NOMO-1 (cell line): Measurements from ENCODE around the gene KIAA1549.
"Not testable (repeated sequence)": the region's sequence is repeated elsewhere in the genome, so short reads cannot be mapped to it uniquely, and the experiment has no call there.

Experiments used
- DNase-seq, 2 experiments: peaks; one replicate each; lab custom pipeline; 2025; ENCODE audit not compliant: unreplicated experiment in 2 of 2; lab: John Stamatoyannopoulos, UW

KIAA1549 gene

DNA sequence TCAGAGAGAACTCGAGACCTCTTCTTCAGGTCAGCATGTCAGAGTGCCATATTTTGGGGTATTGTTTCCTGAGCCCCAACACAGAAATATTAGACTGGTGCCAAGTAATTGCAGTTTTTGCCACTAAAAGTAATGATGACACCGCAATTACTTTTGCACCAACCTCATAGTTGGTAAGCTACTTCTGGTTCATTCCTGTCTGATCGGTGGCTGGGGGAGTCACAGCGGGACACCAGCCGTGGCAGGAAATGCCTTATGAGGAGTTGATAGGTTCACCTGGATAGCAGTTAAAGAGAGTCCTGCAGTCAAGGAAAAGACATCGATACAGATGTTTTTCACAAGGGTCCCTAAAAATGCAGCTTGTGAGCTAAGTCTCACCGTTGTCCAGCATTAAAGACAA, 159.3 kb downstream of the KIAA1549 start:
- no peak for DNase-seq

DNA sequence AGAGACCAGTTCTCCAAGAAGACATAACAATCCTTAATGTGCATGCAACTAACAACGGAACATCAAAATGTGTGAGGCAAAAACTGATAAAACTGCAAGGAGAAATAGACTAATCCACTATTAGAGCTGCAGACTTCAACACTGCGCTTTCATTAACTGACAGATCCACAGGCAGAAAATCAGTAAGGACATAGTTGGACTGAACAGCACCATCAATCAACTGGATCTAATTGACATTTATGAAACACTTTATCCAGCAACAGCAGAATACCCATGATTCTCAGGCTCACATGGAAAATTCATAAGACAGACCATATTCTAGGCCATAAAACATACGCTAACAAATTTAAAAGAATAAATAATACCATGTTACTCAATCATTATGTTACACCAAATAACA, 161.6 kb downstream of the KIAA1549 start:
- DNase-seq: no peak

DNA sequence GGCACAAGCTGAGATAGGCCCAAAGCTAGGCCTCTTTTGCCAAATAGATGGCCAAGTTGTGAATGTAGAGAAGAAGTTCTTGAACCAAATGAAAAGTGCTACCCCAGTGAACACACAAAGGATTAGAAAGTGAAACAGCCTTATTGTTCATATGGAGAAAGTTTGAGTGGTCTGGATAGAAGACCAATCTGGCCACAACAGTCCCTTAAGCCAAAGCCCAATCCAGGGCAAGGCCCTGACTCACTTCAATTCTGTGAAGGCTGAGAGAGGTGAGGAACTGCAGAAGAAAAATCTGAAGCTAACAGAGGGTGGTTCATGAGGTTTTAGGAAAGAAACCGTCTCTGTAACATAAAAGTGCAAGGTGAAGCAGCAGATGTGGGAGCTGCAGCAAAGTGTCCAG, 164.5 kb downstream of the KIAA1549 start:
- DNase-seq: no peak

DNA sequence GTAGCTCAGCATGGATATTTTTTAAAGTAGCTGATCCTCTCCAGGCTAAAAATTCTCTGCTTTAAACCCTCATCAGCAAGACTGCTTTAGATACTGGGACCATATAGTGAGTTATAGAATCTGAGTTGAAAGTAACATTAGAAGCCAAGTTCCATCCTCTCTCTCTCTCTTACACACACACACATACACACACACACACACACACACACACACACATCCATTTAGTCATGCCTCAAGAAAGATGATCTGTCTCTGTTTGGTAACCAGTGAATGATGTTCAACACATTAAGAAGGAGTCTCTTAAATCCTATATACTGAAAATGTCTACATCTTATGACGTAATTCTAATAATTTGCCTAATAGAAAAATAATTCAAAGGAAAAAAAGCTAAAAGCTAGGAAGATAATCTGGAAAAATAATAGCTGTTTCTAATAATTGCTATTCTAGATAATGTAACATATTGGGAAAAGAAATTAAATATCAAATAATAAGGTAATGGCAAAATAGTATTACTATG, 166.3 kb downstream of the KIAA1549 start:
- DNase-seq: no peak

- no peak for DNase-seq
These were observed 167.2 kb downstream of the KIAA1549 start for GRCh38 chr7:138813945-138814344.

DNA sequence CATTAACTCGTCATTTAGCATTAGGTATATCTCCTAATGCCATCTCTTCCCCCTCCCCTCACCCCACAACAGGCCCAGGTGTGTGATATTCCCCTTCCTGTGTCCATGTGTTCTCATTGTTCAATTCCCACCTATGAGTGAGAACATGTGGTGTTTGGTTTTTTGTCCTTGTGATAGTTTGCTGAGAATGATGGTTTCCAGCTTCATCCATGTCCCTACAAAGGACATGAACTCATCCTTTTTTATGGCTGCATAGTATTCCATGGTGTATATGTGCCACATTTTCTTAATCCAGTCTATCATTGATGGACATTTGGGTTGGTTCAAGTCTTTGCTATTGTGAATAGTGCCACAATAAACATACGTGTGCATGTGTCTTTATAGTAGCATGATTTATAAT, 169.9 kb downstream of the KIAA1549 start:
- not testable (repeated sequence) for DNase-seq

GRCh38 chr7:138809346-138809745, 171.8 kb downstream of the KIAA1549 start:
- no peak for DNase-seq

DNA sequence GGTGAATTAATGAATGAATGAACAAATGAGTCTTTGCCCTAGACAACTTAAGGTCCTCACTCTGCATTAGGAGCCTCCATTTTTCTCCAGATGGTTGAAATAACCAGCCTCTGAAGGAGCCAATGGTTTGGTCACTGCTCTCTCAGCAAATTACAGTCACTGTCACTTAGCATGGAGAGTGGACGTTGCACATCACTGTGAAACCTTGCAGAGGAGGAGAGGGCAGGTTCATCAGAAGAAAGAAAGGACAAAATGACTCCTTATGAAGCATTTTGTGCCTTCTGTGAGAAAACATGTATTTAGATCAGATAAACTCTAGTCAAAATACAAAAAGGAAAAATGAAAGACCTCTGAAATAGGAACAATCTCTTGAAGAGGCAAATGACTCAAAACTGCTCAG, 176.6 kb downstream of the KIAA1549 start:
- no peak for DNase-seq

- DNase-seq: no peak
These were observed 178.5 kb downstream of the KIAA1549 start for GRCh38 chr7:138802706-138803105.

- no peak for DNase-seq
These were observed 179.9 kb downstream of the KIAA1549 start for GRCh38 chr7:138801256-138801655.

DNA sequence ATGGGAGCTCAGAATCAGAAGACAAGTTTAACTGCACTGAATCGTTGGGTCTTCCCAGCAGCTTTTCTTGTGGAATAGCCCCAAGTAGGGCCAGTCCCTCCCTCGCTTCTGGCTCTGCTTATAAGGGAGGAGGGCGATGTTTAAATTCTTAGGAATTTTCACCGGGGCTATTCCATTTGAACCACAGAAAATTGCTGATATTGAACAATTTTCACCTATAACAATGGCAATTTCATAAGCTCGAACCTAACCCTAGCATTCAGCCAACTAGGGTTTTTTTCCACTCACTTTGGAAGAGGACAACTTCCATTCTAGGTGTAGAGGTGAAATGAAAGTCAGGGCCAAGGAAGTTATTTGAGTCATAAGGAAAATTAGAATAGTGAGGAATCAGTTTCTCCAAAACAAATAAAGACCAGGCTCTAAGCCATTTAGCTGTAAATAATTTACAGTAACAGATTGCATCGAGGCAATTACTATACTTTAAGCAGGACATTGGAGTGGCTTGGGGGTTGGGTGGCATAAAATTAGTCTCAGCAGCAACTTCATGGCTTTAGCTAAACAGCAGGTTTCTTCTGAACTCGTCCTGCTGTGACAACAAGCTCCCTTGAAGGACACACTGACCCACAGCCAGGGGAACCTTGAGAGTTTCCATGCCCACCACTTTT, 181.7 kb downstream of the KIAA1549 start:
- DNase-seq: no peak

- no peak for DNase-seq
These were observed 182.4 kb downstream of the KIAA1549 start for GRCh38 chr7:138798836-138799235.

DNA sequence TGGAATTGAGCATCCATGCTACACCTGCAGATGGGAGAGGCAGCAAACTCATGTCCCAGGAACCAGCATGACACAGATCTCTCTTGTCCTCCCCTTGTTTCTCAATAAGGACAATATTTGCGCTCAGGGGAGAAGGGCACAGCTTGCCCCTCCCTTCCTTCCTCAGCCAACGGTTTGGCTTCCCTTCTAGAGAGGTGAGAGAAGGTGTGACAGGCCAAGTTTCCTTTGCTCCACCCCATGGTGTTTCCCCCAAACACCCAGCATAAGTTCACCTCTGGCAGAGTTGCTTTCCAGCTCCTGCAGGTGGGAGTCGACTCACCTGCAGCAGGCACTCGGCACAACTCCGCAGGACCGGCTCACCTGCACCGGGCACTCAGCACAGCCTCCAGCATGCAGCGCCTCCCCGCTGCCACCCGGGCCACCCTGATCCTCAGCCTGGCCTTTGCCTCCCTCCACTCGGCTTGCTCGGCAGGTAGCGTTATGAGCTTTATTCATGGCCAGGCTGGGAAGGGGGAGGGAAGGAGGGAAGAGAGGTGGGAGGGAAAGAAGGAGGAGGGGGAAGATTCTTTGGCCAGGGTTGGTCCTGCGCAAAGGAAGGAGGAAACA, 183.4 kb downstream of the KIAA1549 start, which contains the start of the genes ATP6V0A4 and TMEM213:
ATP6V0A4 (minus strand) TSS at position 482 of the 606 bp plus-strand sequence. CDS start 26,949 bp downstream, outside the sequence.
TMEM213 (plus strand) TSS at position 280 of the 606 bp plus-strand sequence; CDS start at position 391, 111 bp downstream.
- no peak for DNase-seq

DNA sequence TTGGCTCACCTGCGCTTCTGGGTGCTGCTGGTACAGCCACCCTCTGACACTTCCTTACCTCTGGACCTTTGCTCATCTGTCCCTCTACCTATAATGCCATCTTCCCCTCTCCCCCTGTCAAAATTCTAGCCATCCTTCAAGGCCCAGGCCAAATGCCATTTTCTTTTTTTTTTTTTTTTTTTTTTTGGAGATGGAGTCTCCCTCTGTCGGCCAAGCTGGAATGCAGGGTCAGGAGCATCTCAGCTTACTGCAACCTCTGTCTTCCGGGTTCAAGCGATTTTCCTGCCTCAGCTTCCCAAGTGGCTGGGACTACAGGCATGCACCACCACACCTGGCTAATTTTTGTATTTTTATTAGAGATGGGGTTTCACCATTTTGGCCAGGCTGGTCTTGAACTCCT, 184.1 kb downstream of the KIAA1549 start:
- not testable (repeated sequence) for DNase-seq

DNA sequence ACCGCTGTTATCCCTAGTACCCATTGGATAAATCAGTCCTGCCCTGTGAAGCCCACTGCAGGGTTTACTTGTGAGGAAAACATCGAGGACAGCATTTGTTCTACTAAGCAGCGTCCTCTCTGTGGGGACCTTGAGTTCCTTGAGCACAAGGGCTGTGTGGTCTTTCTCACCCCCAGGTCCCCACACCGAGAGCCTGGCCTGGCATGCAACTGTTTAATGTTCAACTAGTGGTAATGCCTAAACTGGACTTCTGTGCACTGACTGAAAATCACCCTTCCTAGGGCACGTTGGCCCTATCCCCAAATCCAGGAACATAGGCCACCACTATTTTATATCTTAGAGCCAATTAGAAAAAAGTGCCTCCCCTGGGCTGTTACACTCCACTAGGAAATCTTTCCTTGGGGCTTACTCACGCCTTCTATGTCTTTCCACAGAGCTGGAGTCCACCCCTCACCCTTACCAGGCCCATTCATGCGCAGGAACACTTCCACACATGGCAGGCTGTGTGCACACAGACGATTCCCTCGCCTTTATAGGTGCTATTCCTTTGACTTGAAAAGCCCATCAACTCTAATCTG, 185.1 kb downstream of the KIAA1549 start:
- DNase-seq: no peak

DNA sequence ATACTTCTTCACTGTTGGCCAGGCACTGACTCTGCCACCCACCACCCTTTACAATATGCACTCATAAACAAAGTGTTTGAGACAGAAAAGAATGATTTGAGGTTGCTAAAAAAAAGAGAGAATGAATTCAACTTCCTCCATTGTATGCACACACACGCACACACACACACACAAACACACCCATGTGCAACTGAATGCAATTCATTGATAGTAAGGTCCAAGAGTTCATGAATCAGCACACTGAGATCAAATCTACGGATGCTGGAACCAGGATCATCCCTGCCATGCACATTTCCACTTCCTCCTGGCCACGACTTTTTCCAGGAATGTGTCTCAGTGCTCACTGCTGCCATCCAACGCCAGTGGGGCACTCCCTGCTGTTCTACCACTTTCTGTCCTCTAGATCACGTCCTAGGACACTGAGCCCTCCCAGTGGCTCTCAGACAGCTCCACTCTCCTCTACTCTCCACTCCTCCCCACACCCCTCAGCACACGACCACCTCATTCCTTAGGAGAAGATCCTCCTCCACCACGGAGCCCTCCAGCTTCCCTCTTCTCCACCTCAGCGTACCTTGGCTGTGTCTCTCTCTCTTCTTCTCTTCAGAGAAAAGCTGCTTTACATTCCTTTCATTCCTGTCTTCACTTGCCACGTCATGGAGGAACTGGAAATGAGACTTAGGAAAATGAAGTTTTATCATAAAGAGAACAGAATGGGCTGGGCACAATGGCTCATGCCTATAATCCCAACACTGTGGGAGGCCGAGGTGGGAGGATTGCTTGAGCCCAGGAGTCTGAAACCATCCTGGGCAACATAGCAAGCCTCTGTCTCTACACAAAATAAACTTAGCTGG, 195.4 kb downstream of the KIAA1549 start:
- no peak for DNase-seq

DNA sequence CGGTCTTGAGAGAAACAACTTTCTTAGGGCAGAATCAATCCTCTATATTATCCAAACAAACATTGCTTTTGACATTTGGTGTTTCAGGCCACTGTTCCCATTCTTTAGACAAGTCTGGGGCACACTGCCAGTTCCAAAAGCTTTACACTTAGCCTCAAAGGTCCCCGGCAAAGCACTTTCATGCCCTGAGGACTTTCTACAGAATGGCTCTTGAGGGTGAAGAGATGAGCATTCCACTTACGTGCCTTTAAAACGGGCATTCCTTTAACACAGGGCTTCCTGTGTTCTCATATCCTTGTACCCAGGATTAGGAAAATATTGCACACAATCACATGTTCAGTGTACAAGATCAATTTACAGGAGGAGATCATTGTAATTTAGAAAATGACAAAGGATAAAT, 196.5 kb downstream of the KIAA1549 start:
- DNase-seq: no peak
